HUES64 (cell line): ENCODE results near the gene OR4E1.
"Not testable (repeated sequence)": the region's sequence is repeated elsewhere in the genome, so short reads cannot be mapped to it uniquely, and the experiment has no call there.

Source experiments
- H3K27ac ChIP-seq: 2 replicates; pipeline ENCODE4 v1.7.0; 2013; ENCODE audit warnings: low read depth, low read length, inconsistent platforms
- H3K27me3 ChIP-seq: 2 replicates; pipeline ENCODE4 v1.6.1; 2013; ENCODE audit warnings: mild to moderate bottlenecking, low read length; ENCODE audit not compliant: insufficient read depth
- H3K36me3 ChIP-seq: 2 replicates; pipeline ENCODE4 v1.6.1; 2013; ENCODE audit warnings: mild to moderate bottlenecking, low read length; ENCODE audit not compliant: insufficient read depth
- H3K4me1 ChIP-seq: 2 replicates; pipeline ENCODE4 v1.6.1; 2013; ENCODE audit warnings: mild to moderate bottlenecking, low read length, moderate library complexity; ENCODE audit not compliant: insufficient read depth
- H3K4me3 ChIP-seq: 2 replicates; pipeline ENCODE4 v1.5.1; 2013; ENCODE audit warnings: mild to moderate bottlenecking, low read length, moderate library complexity
- H3K9ac ChIP-seq: 2 replicates; pipeline ENCODE4 v1.6.1; 2013; ENCODE audit warnings: mild to moderate bottlenecking, low read depth, low read length
- H3K9me3 ChIP-seq: 2 replicates; pipeline ENCODE4 v1.6.1; 2013; ENCODE audit warnings: low read depth, low read length; ENCODE audit not compliant: insufficient read depth
- WGBS: fragments of 150-250, 120-280 bp; methylation state at CpG from one replicate; pipeline ENCODE4 v1.1.7; 2013; ENCODE audit warnings: missing lambda C conversion rate; 5-methylcytosine and 5-hydroxymethylcytosine counted together

OR4E1 gene

GRCh38 chr14:21697662-21698061, 24.0 kb upstream of the OR4E1 start:
- H3K4me1 ChIP-seq, H3K27me3 ChIP-seq, H3K27ac ChIP-seq, H3K9ac ChIP-seq, H3K4me3 ChIP-seq, H3K36me3 ChIP-seq, H3K9me3 ChIP-seq: not testable (repeated sequence)
- 97% methylated on average over 33 of the region's 33 CpGs for WGBS

GRCh38 chr14:21694425-21694824, 20.8 kb upstream of the OR4E1 start:
- no peaks in the 10 kb centered on the region for H3K36me3 ChIP-seq
- H3K9me3 ChIP-seq, result no peaks in the 10 kb centered on the region

GRCh38 chr14:21686468-21686867, 12.8 kb upstream of the OR4E1 start:
- no peaks in the 10 kb centered on the region for H3K9me3 ChIP-seq
- WGBS, result 96% methylated on average over 2 of the region's 2 CpGs
- no peaks in the 10 kb centered on the region for H3K27me3 ChIP-seq
- H3K9ac ChIP-seq, result no peak overlapping the region
- H3K27ac ChIP-seq, result no peak overlapping the region
- H3K4me1 ChIP-seq, result no peaks in the 10 kb centered on the region
- H3K36me3 ChIP-seq, result no peaks in the 10 kb centered on the region
- no peak overlapping the region for H3K4me3 ChIP-seq

More at GRCh38 chr14:21694425-21694824, 20.8 kb upstream of the OR4E1 start:
- Histone ChIP-seq H3K4me3 (no peak overlapping the region), H3K4me1 (no peaks in the 10 kb centered on the region), H3K9ac (no peak overlapping the region), H3K27ac (no peak overlapping the region), H3K27me3 (no peaks in the 10 kb centered on the region)

GRCh38 chr14:21680072-21680471, 6.5 kb upstream of the OR4E1 start:
- H3K36me3 ChIP-seq, result no peaks in the 10 kb centered on the region
- no peak overlapping the region for H3K9ac ChIP-seq
- no peaks in the 10 kb centered on the region for H3K9me3 ChIP-seq
- WGBS, result 94% methylated on average over 2 of the region's 2 CpGs
- H3K4me3 ChIP-seq, result no peak overlapping the region
- no peaks in the 10 kb centered on the region for H3K27me3 ChIP-seq
- no peak overlapping the region for H3K27ac ChIP-seq
- no peaks in the 10 kb centered on the region for H3K4me1 ChIP-seq

- no peaks in the 10 kb centered on the region for H3K4me1 ChIP-seq
- H3K9ac ChIP-seq, result no peak overlapping the region
- no peak overlapping the region for H3K4me3 ChIP-seq
- no peaks in the 10 kb centered on the region for H3K36me3 ChIP-seq
- WGBS, result 88% methylated on average over 4 of the region's 4 CpGs
- H3K27ac ChIP-seq, result no peak overlapping the region
- H3K9me3 ChIP-seq, result no peaks in the 10 kb centered on the region
- H3K27me3 ChIP-seq, result no peaks in the 10 kb centered on the region
Observed at GRCh38 chr14:21675566-21675965, 1.9 kb upstream of the OR4E1 start.

GRCh38 chr14:21672116-21672515, 1.5 kb downstream of the OR4E1 start:
- 96% methylated on average over 1 of the region's 1 CpG for WGBS
- no peaks in the 10 kb centered on the region for H3K9me3 ChIP-seq
- H3K4me3 ChIP-seq, result no peak overlapping the region
- H3K27ac ChIP-seq, result no peak overlapping the region
- no peak overlapping the region for H3K9ac ChIP-seq
- no peaks in the 10 kb centered on the region for H3K27me3 ChIP-seq
- H3K36me3 ChIP-seq, result no peaks in the 10 kb centered on the region
- H3K4me1 ChIP-seq, result no peaks in the 10 kb centered on the region

- H3K4me3 ChIP-seq, result no peak overlapping the region
- H3K9me3 ChIP-seq, result no peaks in the 10 kb centered on the region
- H3K27ac ChIP-seq, result no peak overlapping the region
- H3K36me3 ChIP-seq, result no peaks in the 10 kb centered on the region
- H3K4me1 ChIP-seq, result no peaks in the 10 kb centered on the region
- H3K27me3 ChIP-seq, result no peaks in the 10 kb centered on the region
- no peak overlapping the region for H3K9ac ChIP-seq
- WGBS, result 83% methylated on average over 2 of the region's 2 CpGs
Observed at GRCh38 chr14:21671371-21671770, 2.2 kb downstream of the OR4E1 start.

- Histone ChIP-seq H3K9ac (no peak overlapping the region), H3K4me1 (no peaks in the 10 kb centered on the region), H3K27me3 (no peaks in the 10 kb centered on the region), H3K36me3 (no peaks in the 10 kb centered on the region), H3K9me3 (no peaks in the 10 kb centered on the region), H3K4me3 (no peak overlapping the region), H3K27ac (no peak overlapping the region)
Observed at GRCh38 chr14:21669284-21669683, 4.3 kb downstream of the OR4E1 start.

GRCh38 chr14:21668377-21668776, 5.2 kb downstream of the OR4E1 start:
- WGBS, result 94% methylated on average over 2 of the region's 3 CpGs
- Histone ChIP-seq H3K9me3 (no peaks in the 10 kb centered on the region), H3K4me3 (no peak overlapping the region), H3K27me3 (no peaks in the 10 kb centered on the region), H3K4me1 (no peaks in the 10 kb centered on the region), H3K36me3 (no peaks in the 10 kb centered on the region), H3K9ac (no peak overlapping the region), H3K27ac (no peak overlapping the region)

- H3K27ac ChIP-seq, result no peak overlapping the region
- H3K9ac ChIP-seq, result no peak overlapping the region
- H3K4me3 ChIP-seq, result no peak overlapping the region
- WGBS, result 96% methylated on average over 1 of the region's 1 CpG
- no peaks in the 10 kb centered on the region for H3K36me3 ChIP-seq
- peaks cover 8% of the 10 kb centered on the region for H3K4me1 ChIP-seq
- H3K27me3 ChIP-seq, result no peaks in the 10 kb centered on the region
- no peaks in the 10 kb centered on the region for H3K9me3 ChIP-seq
Observed at GRCh38 chr14:21656980-21657379, 16.6 kb downstream of the OR4E1 start.

- Histone ChIP-seq H3K4me1 (peaks cover 9% of the 10 kb centered on the region), H3K27ac (no peak overlapping the region)
Observed at GRCh38 chr14:21654215-21654614, 19.4 kb downstream of the OR4E1 start.

GRCh38 chr14:21653331-21653885, 20.2 kb downstream of the OR4E1 start, which contains the start of gene OR4E2:
TSS of gene OR4E2 (plus strand) at chr14:21653835. CDS start at chr14:21665083, 11,248 bp downstream.
- H3K36me3 ChIP-seq, result no peaks in the 10 kb centered on the region
- H3K4me3 ChIP-seq, result no peak within 1 kb of the TSS
- H3K9ac ChIP-seq, result no peak within 1 kb of the TSS
- no peak within 1 kb of the TSS for H3K27ac ChIP-seq
- H3K27me3 ChIP-seq, result no peaks in the 10 kb centered on the region
- WGBS, result 95% methylated on average over 2 of the region's 2 CpGs
- peaks cover 9% of the 10 kb centered on the region for H3K4me1 ChIP-seq
- H3K9me3 ChIP-seq, result no peaks in the 10 kb centered on the region

More at GRCh38 chr14:21654215-21654614, 19.4 kb downstream of the OR4E1 start:
- Histone ChIP-seq H3K9ac (no peak overlapping the region), H3K9me3 (no peaks in the 10 kb centered on the region), H3K27me3 (no peaks in the 10 kb centered on the region), H3K36me3 (no peaks in the 10 kb centered on the region), H3K4me3 (no peak overlapping the region)
- 92% methylated on average over 5 of the region's 5 CpGs for WGBS
